HepG2 (cell line): ENCODE results near the gene AKAP7. TPM values are rescaled to one million over a fixed set of nuclear protein-coding genes. Genes with fewer than 3 reads are reported as not detected.

Experiments used
- ATAC-seq: fragments of 200-7000 bp; cut with Tn5 transposase; 3 replicates; pipeline ENCODE4 v1.9.1; 2020; ENCODE audit warnings: mild to moderate bottlenecking, moderate library complexity
- BruUV-seq: library from RNA; stranded (reverse); fragments of 400-500 nt; replicated peaks from 2 replicates; lab custom pipeline; 2021; lab: Mats Ljungman, UMichigan
- CTCF ChIA-PET: fragments of 300-600 bp; formaldehyde crosslinking; extraction: SDS; loops from one replicate; lab custom pipeline; 2021; ENCODE audit warnings: low total read pairs, inconsistent platforms, low intra/inter-chr PET ratio; lab: Yijun Ruan, JAX
- POLR2A ChIA-PET: fragments of 350-600 bp; sonication (Branson Sonifier 250); formaldehyde crosslinking; loops from one replicate; lab custom pipeline; 2020; ENCODE audit warnings: antibody characterized with exemption, inconsistent platforms; lab: Yijun Ruan, JAX
- DNase-seq: peaks from one replicate; pipeline ENCODE4 v3.0.0-alpha.2; 2015; ENCODE audit warnings: low spot score
- FAIRE-seq: peaks from 3 replicates; lab custom pipeline; 2011; peaks lifted over from hg19 to GRCh38; lab: Jason Lieb, UNC
- H2AFZ ChIP-seq: one replicate; pipeline ENCODE4 v1.6.1; 2011; ENCODE audit warnings: low read length, inconsistent platforms
- H3K27ac ChIP-seq: fragments of 300-600 bp; 3 replicates; pipeline ENCODE4 v1.8.0; 2011; ENCODE audit warnings: mixed run types, mild to moderate bottlenecking, mixed read lengths, low read length, inconsistent platforms; ENCODE audit not compliant: insufficient read depth; ENCODE audit errors: extremely low read length
- H3K27me3 ChIP-seq, 2 experiments: fragments of 200-600 bp in 1 of 2; 2 replicates in 1 of 2; 3 replicates in 1 of 2; pipeline versions ENCODE4 v1.6.0 to v1.8.0; 2011; ENCODE audit warnings: low read length in 2 of 2, mild to moderate bottlenecking in 2 of 2, moderate library complexity in 2 of 2, inconsistent platforms in 1 of 2; ENCODE audit not compliant: insufficient read depth in 2 of 2, control insufficient read depth in 1 of 2
- H3K36me3 ChIP-seq, 2 experiments: fragments of 200-600 bp in 1 of 2; replicated peaks in 1 of 2; 2 replicates in 1 of 2; 3 replicates in 1 of 2; pipeline versions ENCODE4 v1.5.1 to v1.8.0; 2011; ENCODE audit warnings: low read length in 2 of 2, inconsistent platforms in 1 of 2; ENCODE audit not compliant: insufficient read depth in 2 of 2, control insufficient read depth in 1 of 2
- H3K4me1 ChIP-seq: 2 replicates; pipeline ENCODE4 v1.5.1; 2012; ENCODE audit warnings: low read length, inconsistent platforms; ENCODE audit not compliant: insufficient read depth
- H3K4me2 ChIP-seq: 2 replicates; pipeline ENCODE4 v1.6.0; 2011; ENCODE audit warnings: low read depth, low read length, inconsistent platforms
- H3K4me3 ChIP-seq, 3 experiments: fragments of 200-600 bp in 1 of 3; sonication (generic), shearing (Covaris generic) in 1 of 3; replicated peaks in 1 of 3; 2 replicates each; pipeline ENCODE4 v1.5.1; 2011 to 2016; ENCODE audit warnings: low read length in 3 of 3, inconsistent platforms in 2 of 3, low read depth in 2 of 3, mild to moderate bottlenecking in 2 of 3, control low read depth in 1 of 3, mixed read lengths in 1 of 3; ENCODE audit not compliant: insufficient read depth in 1 of 3
- H3K79me2 ChIP-seq: one replicate; pipeline ENCODE4 v1.6.1; 2011; ENCODE audit warnings: low read length, inconsistent platforms; ENCODE audit not compliant: insufficient read depth
- H3K9ac ChIP-seq: 2 replicates; pipeline ENCODE4 v1.6.0; 2011; ENCODE audit warnings: mild to moderate bottlenecking, low read depth, low read length, inconsistent platforms; ENCODE audit not compliant: insufficient read depth
- H3K9me3 ChIP-seq: 2 replicates; pipeline ENCODE4 v1.5.1; 2012; ENCODE audit warnings: mild to moderate bottlenecking, low read length
- H4K20me1 ChIP-seq: 2 replicates; pipeline ENCODE4 v1.6.0; 2011; ENCODE audit warnings: inconsistent platforms, mild to moderate bottlenecking, low read length, moderate library complexity; ENCODE audit not compliant: insufficient read depth
- CBFB ChIP-seq: sonication (generic); formaldehyde crosslinking; IDR thresholded peaks from 2 replicates; pipeline ENCODE4 v1.4.0; 2020; ENCODE audit warnings: missing genetic modification reagents
- FOXA1 ChIP-seq, 2 experiments: fragments of 450-650 bp in 1 of 2; sonication (generic) in 1 of 2; formaldehyde crosslinking in 1 of 2; IDR thresholded peaks; 2 replicates each; pipeline versions ENCODE4 v1.4.0 to v1.6.1; 2016 to 2020; ENCODE audit warnings: missing genetic modification reagents in 1 of 2
- IKZF1 ChIP-seq: fragments of 450-650 bp; IDR thresholded peaks from 2 replicates; pipeline ENCODE4 v1.7.1; 2016
- MIER2 ChIP-seq: IDR thresholded peaks from 2 replicates; pipeline ENCODE4 v1.6.1; 2016; ENCODE audit warnings: missing biosample characterization, missing genetic modification reagents
- ZMYM4 ChIP-seq: sonication (generic); formaldehyde crosslinking; IDR thresholded peaks from 2 replicates; pipeline ENCODE4 v1.8.1; 2023; ENCODE audit warnings: mild to moderate bottlenecking, missing genetic modification reagents
- ZNF256 ChIP-seq: sonication (generic); formaldehyde crosslinking; conservative IDR thresholded peaks from 2 replicates; pipeline ENCODE4 v1.4.0; 2020; ENCODE audit warnings: missing genetic modification reagents
- ZNF317 ChIP-seq: sonication (generic); formaldehyde crosslinking; IDR thresholded peaks from 2 replicates; pipeline ENCODE4 v1.5.0; 2020; ENCODE audit warnings: mild to moderate bottlenecking, missing genetic modification reagents
- ZNF619 ChIP-seq: sonication (generic); formaldehyde crosslinking; IDR thresholded peaks from 2 replicates; pipeline ENCODE4 v1.4.0; 2020; ENCODE audit warnings: mild to moderate bottlenecking, missing genetic modification reagents
- ZNF7 ChIP-seq: IDR thresholded peaks from 2 replicates; pipeline ENCODE4 v1.6.1; 2016; ENCODE audit warnings: missing biosample characterization, missing genetic modification reagents
- WGBS: methylation state at CpG from one replicate; pipeline ENCODE4 v1.1.6; 2017; ENCODE audit warnings: low lambda C conversion rate; 5-methylcytosine and 5-hydroxymethylcytosine counted together
- in situ Hi-C: cut with HindIII; loops from 2 replicates; pipeline ENCODE4 v1.10.0; 2017; ENCODE audit warnings: low pct_unique_long_range_greater_than_20kb; ENCODE audit not compliant: extremely low pct_ligation_motif_present
- intact Hi-C: fragments of 100-400 bp; cut with micrococcal nuclease; formaldehyde crosslinking; loops from one replicate; pipeline ENCODE4 v1.10.0; 2022; ENCODE audit not compliant: unreplicated experiment
- polyA plus RNA-seq, 8 experiments: library from polyadenylated mRNA; depleted of rRNA in 3 of 8; stranded (reverse) in 7 of 8; unstranded in 1 of 8; fragments of >200 nt; fragmentation: Illumina TruSeq in 4 of 8; extraction: Trizol in 4 of 8; gene quantifications; 2 replicates each; pipeline versions ENCODE4 v1.2.1 to v1.2.3, GENCODE V29; 2011 to 2016; ENCODE audit warnings: low read depth in 4 of 8, missing spikeins in 1 of 8, mixed read lengths in 1 of 8; ENCODE audit not compliant: insufficient read depth in 1 of 8
- total RNA-seq, 5 experiments: library from RNA; depleted of rRNA; stranded (reverse); fragments of >200 nt; fragmentation: Illumina TruSeq; extraction: Trizol; gene quantifications; 2 replicates each; pipeline ENCODE4 v1.2.3, GENCODE V29; 2016; ENCODE audit warnings: low read depth in 1 of 5
- TF ChIP-seq, protein P1 (sequence below): sonication (generic); formaldehyde crosslinking; IDR thresholded peaks from 2 replicates; pipeline ENCODE4 v1.5.0; 2020; ENCODE audit warnings: mild to moderate bottlenecking, missing genetic modification reagents
- TF ChIP-seq, protein P2 (sequence below), 2 experiments: sonication (generic) in 1 of 2; formaldehyde crosslinking in 1 of 2; IDR thresholded peaks; 2 replicates each; pipeline versions ENCODE4 v1.6.1 to v1.9.0; 2014 to 2022; ENCODE audit warnings: antibody characterized with exemption in 1 of 2, borderline replicate concordance in 1 of 2, inconsistent platforms in 1 of 2, low read depth in 1 of 2, missing genetic modification reagents in 1 of 2

The AKAP7 gene
- total and polyA plus RNA-seq, 2 of the 13 experiments (the other 11 are each of a cell fraction or from before 2014, with no cell fraction given) = 3.6 to 11.7 TPM

DNA sequence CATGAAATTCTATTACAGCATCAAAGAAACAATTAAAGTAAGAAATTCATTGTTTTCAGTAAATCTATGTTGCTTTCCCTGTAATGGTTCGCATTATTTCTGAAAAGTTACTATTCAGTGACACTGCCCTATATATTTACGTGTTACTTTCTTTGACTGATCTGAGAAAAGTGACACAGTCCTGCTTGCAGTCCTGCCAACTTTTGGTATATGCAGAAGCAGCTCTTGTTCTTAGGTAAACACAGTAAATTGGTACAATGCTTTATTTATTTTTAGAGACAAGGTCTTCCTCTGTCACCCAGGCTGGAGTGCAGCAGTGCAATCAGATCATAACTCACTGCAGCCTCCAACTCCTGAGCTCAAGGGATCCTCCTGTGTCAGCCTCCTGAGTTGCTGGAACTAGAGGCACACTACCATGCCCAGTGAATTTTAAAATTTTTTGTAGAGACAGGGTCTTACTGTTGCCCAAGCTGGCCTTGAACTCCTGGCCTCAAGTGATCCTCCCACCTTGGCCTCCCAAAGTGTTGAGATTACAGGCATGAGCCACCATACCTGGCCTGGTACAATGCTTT lies 151.3 kb downstream of the AKAP7 start:
- no peak overlapping the region for H2AFZ ChIP-seq
- FAIRE-seq = peak; percentile 37
- ATAC-seq = no peak
- BruUV-seq = no TSS peak
- DNase-seq = no peak
- H3K27ac ChIP-seq = no peak overlapping the region
- TF ChIP-seq ZNF7 (CRISPR knock-in tag) = peak; percentile 99
- TF ChIP-seq, protein P1, sequence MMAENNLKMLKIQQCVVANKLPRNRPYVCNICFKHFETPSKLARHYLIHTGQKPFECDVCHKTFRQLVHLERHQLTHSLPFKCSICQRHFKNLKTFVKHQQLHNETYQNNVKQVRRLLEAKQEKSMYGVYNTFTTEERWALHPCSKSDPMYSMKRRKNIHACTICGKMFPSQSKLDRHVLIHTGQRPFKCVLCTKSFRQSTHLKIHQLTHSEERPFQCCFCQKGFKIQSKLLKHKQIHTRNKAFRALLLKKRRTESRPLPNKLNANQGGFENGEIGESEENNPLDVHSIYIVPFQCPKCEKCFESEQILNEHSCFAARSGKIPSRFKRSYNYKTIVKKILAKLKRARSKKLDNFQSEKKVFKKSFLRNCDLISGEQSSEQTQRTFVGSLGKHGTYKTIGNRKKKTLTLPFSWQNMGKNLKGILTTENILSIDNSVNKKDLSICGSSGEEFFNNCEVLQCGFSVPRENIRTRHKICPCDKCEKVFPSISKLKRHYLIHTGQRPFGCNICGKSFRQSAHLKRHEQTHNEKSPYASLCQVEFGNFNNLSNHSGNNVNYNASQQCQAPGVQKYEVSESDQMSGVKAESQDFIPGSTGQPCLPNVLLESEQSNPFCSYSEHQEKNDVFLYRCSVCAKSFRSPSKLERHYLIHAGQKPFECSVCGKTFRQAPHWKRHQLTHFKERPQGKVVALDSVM (CRISPR knock-in tag) = peak; percentile 96
- no peak for TF ChIP-seq ZNF256 (CRISPR knock-in tag)
- TF ChIP-seq FOXA1 (IDR thresholded peaks at IDR 0.05) = no peak
- TF ChIP-seq FOXA1 (CRISPR knock-in tag; IDR thresholded peaks at IDR 0.05) = 0 out of 2 replicates have a peak, but pooled peaks have one; percentile 20
- no peak for TF ChIP-seq CBFB (CRISPR knock-in tag)
- 0 out of 2 replicates have a peak, but pooled peaks have one; percentile 18 for TF ChIP-seq ZMYM4 (CRISPR knock-in tag)
- no peaks in the 10 kb centered on the region for H3K9me3 ChIP-seq
- POLR2A ChIA-PET = no interaction called here
- H3K36me3 ChIP-seq = no peaks in the 10 kb centered on the region; a peak in 1 of 5 replicates
- no peak overlapping the region for H3K4me3 ChIP-seq
- no peak overlapping the region for H3K4me2 ChIP-seq
- CTCF ChIA-PET = no interaction called here
- no peaks in the 10 kb centered on the region for H3K27me3 ChIP-seq
- in situ Hi-C loops = no loop called here
- WGBS = 95% methylated on average over 2 of the region's 2 CpGs
- peaks cover under 1% of the 10 kb centered on the region; the same call in 1 of the 2 replicates for H3K4me1 ChIP-seq
- H4K20me1 ChIP-seq = no peaks in the 10 kb centered on the region
- H3K9ac ChIP-seq = no peak overlapping the region
- intact Hi-C loops = no loop called here
- H3K79me2 ChIP-seq = no peaks in the 10 kb centered on the region

DNA sequence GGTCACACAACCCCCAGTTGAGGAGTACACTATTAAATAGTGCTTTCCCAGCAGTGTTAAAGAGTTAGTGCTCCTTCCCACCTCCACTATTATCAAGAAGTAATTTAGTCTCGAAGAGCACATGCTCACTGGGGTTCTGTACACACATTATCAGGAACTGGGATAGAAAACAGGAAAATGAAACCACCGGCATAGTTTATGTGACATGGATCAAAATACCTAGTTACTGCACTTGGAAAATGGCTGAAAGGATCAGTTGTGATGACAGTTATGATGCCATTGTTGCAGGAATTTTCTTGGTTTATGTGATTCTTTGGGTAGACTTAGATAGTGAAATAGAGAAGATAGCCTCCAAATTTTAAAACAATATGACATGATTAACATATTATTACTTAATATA lies 152.9 kb downstream of the AKAP7 start:
- DNase-seq = no peak
- no peak overlapping the region for H3K9ac ChIP-seq
- no peaks in the 10 kb centered on the region for H4K20me1 ChIP-seq
- no peak overlapping the region for H2AFZ ChIP-seq
- no peak overlapping the region for H3K4me2 ChIP-seq
- no peak for FAIRE-seq
- ChIA-PET POLR2A (no interaction called here), CTCF (no interaction called here)
- H3K4me3 ChIP-seq = no peak overlapping the region
- H3K27ac ChIP-seq = no peak overlapping the region
- in situ Hi-C loops = no loop called here
- H3K27me3 ChIP-seq = no peaks in the 10 kb centered on the region
- 89% methylated on average over 2 of the region's 2 CpGs for WGBS
- peaks cover 17% of the 10 kb centered on the region for H3K4me1 ChIP-seq
- no peak for ATAC-seq
- no peaks in the 10 kb centered on the region; a peak in 1 of 5 replicates for H3K36me3 ChIP-seq
- H3K79me2 ChIP-seq = no peaks in the 10 kb centered on the region
- intact Hi-C loops = no loop called here
- BruUV-seq = no TSS peak
- H3K9me3 ChIP-seq = no peaks in the 10 kb centered on the region
- no peak for TF ChIP-seq MIER2 (CRISPR knock-in tag)
- TF ChIP-seq, protein P2, sequence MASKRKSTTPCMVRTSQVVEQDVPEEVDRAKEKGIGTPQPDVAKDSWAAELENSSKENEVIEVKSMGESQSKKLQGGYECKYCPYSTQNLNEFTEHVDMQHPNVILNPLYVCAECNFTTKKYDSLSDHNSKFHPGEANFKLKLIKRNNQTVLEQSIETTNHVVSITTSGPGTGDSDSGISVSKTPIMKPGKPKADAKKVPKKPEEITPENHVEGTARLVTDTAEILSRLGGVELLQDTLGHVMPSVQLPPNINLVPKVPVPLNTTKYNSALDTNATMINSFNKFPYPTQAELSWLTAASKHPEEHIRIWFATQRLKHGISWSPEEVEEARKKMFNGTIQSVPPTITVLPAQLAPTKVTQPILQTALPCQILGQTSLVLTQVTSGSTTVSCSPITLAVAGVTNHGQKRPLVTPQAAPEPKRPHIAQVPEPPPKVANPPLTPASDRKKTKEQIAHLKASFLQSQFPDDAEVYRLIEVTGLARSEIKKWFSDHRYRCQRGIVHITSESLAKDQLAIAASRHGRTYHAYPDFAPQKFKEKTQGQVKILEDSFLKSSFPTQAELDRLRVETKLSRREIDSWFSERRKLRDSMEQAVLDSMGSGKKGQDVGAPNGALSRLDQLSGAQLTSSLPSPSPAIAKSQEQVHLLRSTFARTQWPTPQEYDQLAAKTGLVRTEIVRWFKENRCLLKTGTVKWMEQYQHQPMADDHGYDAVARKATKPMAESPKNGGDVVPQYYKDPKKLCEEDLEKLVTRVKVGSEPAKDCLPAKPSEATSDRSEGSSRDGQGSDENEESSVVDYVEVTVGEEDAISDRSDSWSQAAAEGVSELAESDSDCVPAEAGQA (IDR thresholded peaks at IDR 0.05; ENCODE audit: low read depth) = no peak
- TF ChIP-seq, protein P2 (CRISPR knock-in tag; IDR thresholded peaks at IDR 0.05; ENCODE audit: borderline replicate concordance) = no peak
- no peak for TF ChIP-seq ZNF619 (CRISPR knock-in tag)
- TF ChIP-seq ZNF317 (CRISPR knock-in tag) = no peak
- no peak for TF ChIP-seq IKZF1
